NCI-H1694 (cell line): ENCODE measurements around the gene ROR2.

ENCODE experiments used
- DNase-seq: peaks from one replicate; lab custom pipeline; 2025; lab: John Stamatoyannopoulos, UW

ROR2 gene

GRCh38 chr9:91873637-91874051 is 76.4 kb downstream of the ROR2 start:
- no peak for DNase-seq

DNA sequence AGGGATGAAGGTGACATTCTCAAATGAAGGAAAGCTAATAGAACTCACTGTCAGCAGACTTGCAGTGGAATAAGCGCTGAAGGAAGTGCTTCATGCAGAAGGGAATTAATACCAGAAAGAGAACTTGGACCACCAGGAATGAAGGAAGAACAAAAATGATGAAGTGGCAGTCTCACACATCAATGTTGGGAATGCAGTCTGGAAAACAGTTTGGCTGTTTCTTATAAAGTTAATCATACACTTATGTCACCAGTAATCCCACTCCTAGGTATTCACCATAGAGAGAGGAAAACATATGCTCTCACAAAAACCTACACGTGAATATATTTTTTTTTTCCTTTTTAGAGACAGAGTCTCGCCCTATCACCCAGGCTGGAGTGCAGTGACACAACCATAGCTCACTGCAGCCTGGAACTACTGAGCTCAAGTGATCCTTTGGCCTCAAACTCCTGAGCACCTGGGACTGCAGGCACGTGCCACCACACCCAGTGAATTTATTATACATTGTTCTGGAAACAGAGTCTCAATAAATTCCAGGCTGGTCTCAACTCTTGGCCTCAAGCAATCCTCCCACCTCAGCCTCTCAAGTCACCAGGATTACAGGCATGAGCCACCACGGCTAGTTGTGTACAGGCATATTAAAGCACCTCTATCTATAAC is 81.2 kb downstream of the ROR2 start:
- DNase-seq: no peak

DNA sequence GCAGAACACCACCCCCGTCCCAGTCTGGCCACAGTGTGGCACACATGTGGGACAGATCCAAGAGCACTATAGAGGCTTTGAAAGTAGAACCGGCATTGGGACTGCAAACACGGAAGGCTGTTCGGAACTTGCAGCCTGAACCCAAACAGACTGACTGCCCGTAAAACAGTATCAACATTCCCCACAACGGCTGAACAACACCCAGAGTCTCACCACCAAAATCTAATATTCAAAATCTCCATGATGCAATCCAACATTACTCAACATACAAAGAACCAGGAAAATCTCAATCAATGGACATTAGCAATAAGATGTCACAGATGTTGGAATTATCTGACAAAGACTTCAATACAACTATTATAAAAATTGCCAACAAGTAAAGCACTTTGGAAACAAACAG is 82.3 kb downstream of the ROR2 start:
- no peak for DNase-seq

GRCh38 chr9:91865041-91865440 is 85.0 kb downstream of the ROR2 start:
- no peak for DNase-seq

- DNase-seq: no peak
Observed at GRCh38 chr9:91864380-91864779, 85.6 kb downstream of the ROR2 start.

GRCh38 chr9:91863469-91863868 is 86.6 kb downstream of the ROR2 start:
- DNase-seq: no peak

- DNase-seq: no peak
Observed at GRCh38 chr9:91858213-91859030, 91.6 kb downstream of the ROR2 start.

DNA sequence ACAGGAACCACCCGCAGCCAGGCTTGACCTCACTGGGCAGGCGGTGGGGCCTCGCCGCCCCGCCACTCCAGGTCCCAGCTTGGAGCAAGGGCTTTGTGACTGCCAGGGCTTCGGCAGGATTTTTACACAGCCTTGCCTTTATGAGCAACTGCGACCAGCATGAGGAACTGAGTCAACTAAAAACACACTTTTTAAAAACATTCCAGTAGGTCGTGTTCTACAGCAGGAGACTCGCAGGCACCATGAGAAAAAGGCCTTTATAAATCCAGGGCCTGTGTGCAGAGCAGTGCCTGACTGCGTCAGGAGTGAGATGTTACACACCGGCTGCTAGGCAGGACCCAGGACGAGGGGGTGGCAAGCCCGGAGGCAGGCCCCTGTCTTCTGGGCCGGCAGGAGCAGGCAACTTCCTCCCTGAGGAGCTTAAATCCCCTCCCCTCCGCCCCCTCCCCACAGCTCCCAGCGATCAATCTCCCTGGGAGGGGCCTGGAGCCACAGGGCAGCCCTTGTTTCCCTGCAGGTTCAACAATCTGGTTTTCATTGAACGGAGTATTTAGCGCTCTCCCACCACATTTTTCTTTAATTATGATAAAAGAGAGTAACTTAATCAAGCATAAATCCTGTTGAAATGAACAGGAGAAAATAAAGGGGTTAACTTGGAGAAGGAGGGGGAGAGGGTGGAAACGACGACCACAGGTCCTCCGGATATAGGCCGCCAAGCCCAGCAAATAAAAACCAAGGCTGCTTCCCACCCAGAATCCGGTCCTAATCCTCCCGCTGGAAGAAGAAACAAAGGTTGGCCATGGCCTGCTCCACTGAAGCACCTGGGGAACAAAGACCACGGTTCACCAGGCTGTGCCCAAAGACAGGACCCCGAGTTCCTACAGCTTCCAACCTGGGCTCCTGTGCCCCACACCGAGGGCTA is 92.5 kb downstream of the ROR2 start:
- DNase-seq: no peak

GRCh38 chr9:91856419-91856818 is 93.6 kb downstream of the ROR2 start:
- no peak for DNase-seq

DNA sequence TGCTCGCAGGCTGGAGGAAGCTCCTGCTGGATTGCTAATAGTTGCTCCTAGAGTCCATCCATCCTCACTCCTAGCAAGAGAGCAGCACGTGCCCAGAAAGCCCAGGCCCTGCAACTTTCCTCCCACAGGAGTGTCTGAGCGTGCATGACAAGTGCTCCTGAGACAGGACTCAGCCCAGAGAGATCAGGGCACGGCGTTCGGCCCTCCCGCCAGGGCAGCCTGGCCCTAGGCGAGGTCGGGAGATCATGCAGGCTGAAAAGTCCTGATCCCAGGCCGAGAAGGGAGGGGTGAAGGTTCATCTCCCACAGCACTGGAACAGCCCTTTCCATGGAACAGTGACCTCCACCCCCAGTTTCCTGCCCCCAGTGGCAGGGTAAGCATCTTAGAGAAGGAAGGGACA is 94.8 kb downstream of the ROR2 start:
- no peak for DNase-seq

DNA sequence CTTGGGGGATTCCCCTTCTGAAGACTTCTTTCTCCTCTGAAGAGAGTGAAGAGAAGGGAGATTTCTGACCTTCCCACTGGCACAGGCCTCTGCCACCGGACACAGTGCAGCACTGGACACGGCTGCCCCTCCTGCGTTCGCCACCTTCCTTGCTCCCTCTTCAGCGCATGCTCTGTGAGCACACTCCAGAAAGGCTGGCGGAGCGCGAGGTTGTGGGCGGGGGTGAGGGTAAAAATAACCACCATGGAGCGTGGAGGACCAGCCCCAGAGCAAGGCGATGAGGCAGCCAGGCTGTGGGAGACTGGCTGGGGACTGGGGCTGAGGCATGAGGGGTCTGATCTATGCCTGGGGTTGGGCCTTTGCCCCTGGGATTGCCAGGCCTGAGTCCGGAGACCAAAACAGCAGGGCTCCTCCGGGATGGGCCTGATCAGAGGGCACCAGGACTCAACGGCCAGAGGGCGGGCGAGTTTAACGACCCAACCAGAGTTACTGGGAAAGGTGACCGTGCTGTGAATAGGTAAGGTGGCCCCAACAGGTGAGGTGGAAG is 97.2 kb downstream of the ROR2 start:
- DNase-seq: no peak

- DNase-seq: no peak
Observed at GRCh38 chr9:91849694-91850093, 100.3 kb downstream of the ROR2 start.

- DNase-seq: no peak
Observed at GRCh38 chr9:91848146-91848545, 101.9 kb downstream of the ROR2 start.

DNA sequence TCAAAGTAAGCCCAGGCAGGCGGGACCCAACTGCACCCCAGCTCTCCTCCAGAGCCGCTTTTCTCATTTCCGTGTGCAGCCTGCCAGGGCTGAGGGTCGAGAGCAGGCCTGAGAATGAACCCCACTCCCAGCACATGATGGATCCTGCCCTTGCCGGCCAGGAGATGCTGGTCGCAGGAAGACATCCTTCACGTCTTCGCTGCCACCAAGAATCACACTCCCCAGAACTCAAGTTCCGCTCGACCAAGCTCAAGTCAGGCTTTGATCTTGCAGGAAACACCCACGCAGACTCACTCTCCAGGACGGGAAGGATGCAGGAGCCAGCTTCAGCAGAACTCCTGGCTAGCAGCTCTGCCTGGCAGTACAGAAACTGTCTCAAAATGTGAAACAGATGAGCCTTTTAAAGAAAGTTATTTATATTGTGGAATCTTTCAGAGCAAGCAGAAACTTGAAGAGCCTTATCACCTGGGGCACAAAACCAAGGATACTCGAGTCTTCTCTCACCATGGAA is 102.4 kb downstream of the ROR2 start:
- DNase-seq: no peak

GRCh38 chr9:91845879-91846278 is 104.1 kb downstream of the ROR2 start:
- DNase-seq: no peak

DNA sequence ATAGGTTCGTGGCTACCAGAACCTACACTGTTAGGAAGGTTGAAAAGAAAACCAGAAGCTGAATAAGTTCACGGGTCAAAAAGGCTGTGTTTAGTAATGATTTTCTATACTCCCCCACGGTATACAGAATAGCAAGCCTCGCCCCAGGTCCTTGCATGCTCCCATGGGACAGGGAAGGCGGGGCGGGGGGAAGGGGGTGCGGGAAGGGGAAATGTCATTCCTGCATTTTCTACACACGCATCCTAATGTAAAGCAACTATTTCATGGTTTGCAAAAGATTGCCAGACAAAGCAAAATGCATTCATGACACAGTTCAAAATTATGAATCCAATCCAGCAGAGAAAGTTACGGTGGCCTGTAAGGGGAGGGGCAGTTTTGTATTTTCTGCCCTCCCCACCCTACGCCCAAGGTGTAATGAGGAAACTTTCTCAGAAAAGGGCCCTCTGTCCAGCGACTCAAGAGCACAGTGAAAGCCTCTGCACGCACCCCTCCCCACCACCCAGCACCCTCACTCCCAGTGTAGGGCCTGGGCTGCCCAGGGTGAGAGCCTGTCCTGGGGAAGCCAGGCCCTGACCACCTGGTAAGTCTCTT is 105.2 kb downstream of the ROR2 start:
- DNase-seq: no peak

DNA sequence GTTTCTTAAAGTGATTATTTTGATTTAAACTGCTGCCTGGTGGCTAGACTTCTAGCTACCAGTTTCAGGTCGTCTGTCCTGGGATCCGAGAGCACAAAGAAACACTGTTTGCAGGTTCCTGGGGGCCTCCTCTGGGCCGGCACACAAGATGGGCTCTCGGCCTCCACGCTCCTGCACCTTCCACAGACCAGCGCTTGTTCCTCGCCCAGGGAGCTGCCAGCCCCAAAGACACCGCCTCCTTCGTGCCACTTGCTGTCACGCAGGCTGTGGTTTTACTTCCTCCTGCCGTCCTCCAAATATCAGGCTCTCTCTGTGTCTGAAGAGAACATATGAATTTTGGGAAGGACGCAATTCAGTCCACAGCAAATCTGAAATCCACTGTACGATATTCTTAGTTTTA is 105.8 kb downstream of the ROR2 start:
- DNase-seq: no peak

GRCh38 chr9:91843623-91844148 is 106.3 kb downstream of the ROR2 start:
- no peak for DNase-seq

DNA sequence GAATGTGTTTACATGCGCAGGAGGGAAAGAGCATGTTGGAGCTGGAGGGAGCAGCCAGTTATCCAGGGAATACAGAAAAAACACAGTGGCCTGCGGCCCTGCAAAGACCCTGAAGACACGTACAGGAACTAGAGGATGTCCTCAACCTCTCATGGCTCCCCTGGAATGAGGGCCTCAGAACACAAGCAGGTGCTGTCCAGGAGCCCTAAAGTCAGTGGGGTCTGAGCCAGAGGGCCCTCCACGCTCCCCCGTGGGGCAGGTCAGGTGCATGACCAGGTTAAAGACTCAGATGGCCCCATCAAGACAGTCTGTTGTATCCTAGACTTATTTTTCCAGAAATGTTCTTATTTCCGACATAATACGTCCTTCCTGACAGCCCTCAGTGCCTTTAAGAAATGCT is 106.9 kb downstream of the ROR2 start:
- DNase-seq: no peak

DNA sequence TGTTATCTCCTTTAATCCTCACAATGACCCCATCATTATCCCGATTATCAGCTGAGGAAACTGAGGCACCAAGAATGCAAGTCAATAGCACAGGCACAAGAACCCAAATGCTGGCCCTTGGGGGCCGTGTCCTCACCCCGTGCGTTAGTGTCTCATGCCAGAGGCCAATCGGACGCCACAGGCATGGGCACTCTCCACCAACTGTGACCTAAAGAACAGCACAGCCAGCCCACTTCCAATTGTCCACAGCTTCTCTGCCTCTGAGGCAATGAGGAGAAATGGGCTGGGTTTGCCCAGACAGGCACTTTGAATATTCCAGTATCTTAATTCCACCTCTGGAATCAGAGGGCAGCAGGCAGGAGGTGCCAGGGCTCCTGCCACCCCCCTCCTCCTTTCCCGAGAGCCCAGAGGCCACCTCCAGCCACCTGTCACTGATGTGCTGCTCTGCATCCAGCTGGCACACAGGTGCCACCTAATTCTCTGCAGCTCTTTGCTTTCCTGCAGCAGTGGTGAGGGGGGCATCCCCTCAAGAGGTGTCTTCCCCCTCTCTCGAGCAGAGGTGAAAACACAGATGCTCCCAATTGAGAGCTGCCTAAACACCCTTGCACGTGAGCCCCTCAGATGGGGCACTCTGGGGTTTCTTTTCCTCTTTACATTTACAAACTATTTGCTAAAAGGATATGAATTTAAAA is 107.5 kb downstream of the ROR2 start:
- no peak for DNase-seq

DNA sequence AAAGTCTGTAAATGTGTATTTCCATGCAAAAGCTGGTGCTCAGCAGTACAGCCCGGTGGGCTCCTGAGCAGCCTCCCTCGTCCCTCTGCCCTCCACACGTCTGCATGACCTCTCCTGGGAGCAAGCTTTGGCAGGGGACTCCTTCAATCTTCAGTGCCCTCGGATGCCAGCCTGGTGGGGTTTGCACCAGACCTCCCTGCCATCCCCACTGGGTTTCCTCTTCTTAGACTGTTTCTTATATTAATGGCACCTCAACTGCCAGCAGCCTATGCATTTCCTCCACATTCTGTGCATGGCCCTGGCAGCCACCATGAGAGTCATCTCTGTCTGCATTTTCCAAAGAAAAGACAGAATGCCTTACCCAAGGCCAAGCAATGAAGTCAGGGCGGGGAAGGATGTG is 108.4 kb downstream of the ROR2 start:
- no peak for DNase-seq
